CD4-positive, alpha-beta T cell treated with Interleukin-15 for 4 hours (primary cell): ENCODE measurements around the gene CLSTN2.

Experiments used
- DNase-seq: peaks from one replicate; pipeline ENCODE4 v3.0.0-alpha.2; 2020; ENCODE audit warnings: low spot score

Gene CLSTN2

DNA sequence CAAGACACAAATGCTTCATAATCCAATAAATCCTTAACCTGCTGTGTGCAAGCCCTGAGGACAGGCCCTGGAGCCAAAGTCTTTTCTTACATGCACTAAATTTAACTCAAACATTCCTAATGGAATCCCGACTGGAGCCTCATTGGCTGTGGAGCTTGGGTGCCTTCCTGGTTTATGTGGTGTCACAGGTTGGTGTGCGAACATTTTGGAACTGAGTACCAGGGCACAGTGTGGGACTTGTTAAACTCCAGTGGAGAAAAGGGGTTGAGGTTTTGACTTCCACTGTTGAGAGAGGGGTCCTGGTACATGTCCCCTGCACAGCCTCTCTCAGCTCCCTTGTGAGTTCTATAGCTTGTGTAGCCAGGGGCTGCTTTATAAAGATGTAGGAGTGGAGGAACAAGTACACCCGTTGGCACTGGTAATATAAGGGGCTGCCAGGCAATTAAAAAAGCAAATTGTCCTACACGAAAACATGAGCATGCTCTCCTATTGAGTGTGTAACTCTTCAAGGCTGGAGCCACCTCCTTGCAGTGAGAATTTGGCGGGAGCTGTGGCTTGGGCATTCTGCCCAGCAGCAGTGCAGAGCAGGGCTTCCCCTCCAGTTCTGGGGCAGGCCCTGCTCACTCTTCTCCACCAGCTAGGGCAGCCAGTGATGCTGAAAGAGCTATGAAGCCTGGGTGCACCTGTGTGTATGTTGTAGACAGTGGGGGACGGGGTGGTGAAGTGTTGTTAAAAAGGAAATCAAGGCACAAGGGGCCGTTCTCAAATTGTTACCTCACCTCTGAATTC, 218.1 kb downstream of the CLSTN2 start:
- no peak for DNase-seq

GRCh38 chr3:140153736-140154135, 218.8 kb downstream of the CLSTN2 start:
- no peak for DNase-seq

GRCh38 chr3:140157161-140157560, 222.2 kb downstream of the CLSTN2 start:
- no peak for DNase-seq

DNA sequence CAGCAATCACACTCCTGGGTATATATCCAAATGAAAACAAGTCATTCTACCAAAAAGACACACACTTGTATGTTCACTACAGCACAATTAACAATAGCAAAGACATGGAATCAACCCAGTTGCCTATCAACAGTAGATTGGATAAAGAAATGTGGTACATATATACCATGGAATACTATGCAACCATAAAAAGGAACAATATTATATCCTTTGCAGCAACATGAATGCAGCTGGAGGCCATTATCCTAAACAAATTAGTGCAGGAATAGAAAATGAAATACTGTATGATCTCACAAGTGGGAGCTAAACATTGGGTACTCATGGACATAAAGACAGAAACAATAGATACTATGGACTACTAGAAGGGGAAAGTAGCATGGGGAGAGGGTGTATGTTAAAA, 224.7 kb downstream of the CLSTN2 start:
- DNase-seq = no peak

GRCh38 chr3:140160553-140160952, 225.6 kb downstream of the CLSTN2 start:
- DNase-seq = no peak

DNA sequence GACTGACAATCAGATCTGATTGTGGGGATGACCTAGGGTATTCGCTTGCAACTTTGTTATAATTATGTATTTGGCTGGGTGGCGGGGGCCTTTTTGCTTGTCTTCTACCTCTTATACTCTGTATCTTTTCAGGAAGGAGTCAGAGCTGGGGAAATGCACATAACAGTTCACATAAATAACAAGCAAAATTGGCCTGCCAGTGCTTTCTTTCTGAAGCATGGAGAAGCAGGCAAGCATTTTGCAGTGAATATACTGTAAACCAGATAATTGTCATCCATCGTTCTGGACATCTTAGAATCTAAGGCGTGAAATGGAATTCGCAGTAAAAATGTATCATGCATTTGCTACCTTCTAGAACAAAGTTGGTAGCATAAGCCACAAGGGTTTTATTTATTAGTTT, 227.6 kb downstream of the CLSTN2 start:
- DNase-seq = no peak

DNA sequence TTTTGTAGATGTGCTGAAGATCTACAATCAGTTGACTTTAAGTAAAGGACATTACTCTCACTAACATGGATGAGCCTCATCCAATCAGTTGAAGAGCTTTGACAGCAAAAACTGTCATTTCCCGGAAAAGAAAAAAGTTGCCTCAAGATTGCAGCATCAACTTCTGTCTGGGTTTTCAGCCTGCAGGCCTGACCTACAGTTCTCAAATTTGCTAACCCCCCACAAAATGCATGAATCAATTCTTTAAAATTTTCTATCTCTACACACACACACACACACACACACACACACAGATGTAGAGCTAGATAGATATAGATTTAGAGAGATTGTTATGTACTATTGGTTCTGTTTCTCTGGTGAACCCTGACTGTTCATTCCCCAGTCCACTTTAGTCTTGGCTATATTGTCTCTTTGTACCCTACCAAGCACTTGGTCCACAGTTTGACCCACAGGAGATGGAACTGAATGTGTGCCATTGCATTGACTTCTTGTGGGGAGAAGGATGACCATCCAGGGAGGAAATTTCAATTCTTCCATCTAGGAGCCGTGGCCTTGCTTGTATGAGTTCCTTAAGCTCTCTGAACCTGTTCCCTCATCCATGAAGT, 228.3 kb downstream of the CLSTN2 start:
- DNase-seq = no peak

DNA sequence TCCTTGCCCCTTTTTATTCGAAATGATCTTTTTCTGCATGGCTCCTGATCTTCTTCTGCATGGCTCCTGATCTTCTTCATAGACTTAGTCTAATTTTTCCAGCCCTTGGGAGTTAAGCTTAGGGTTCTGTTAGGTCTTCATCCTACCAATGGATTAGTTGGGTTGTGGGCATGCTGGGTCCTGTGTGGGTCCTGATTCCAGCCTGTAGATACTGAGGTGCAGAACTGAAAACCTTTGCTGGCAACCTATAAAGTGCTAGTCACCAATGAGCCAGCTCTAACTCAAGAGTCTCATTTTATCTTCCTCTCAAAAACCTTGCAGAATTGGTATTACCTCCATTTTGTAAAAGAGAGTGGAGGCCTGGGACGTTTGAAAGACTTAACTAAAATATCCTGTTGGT, 229.2 kb downstream of the CLSTN2 start:
- no peak for DNase-seq

GRCh38 chr3:140164922-140165590, 230.1 kb downstream of the CLSTN2 start:
- DNase-seq = no peak

GRCh38 chr3:140165781-140166180, 230.8 kb downstream of the CLSTN2 start:
- no peak for DNase-seq

GRCh38 chr3:140166861-140167599, 232.0 kb downstream of the CLSTN2 start:
- no peak for DNase-seq

GRCh38 chr3:140167600-140168281, 232.8 kb downstream of the CLSTN2 start:
- no peak for DNase-seq

DNA sequence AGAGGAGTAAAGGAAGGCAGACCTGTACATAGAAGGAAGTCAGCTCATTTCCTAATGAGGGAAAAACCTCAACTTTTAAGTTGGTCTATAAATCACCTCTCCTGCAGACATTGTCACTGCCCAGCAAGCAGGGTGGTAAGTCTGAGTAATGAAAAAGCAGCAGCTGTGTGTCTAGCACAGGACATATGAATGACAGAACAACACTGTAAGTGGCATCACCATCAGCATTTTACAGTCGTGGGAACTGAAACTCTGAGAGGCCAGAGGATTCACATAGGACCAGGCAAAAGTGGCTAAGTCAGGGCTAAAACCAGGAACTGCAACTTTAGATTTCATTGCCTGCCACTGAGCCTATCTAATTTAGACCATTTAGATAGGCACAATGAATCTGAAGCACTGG, 235.6 kb downstream of the CLSTN2 start:
- no peak for DNase-seq

GRCh38 chr3:140176526-140176925, 241.5 kb downstream of the CLSTN2 start:
- DNase-seq = no peak

GRCh38 chr3:140177943-140178342, 243.0 kb downstream of the CLSTN2 start:
- DNase-seq = no peak

DNA sequence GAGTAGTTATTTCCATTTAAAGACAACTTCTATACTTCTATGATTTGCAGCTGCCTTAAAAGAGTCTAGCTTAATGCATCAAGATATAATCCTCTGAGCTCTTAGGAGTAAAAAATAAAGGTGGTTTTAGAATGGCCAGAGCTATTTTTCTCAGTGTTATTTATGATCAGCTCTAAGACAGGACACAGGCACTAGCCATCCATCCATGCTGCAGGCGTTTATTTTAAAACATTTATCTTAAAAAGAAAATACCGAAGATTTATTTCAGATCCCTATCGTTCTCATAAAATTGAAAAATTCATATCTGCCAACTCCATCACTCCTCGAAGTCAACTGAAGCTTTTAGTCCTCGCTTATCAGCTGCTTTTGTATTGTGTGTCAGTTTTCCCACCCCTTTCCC, 243.5 kb downstream of the CLSTN2 start:
- DNase-seq = no peak

DNA sequence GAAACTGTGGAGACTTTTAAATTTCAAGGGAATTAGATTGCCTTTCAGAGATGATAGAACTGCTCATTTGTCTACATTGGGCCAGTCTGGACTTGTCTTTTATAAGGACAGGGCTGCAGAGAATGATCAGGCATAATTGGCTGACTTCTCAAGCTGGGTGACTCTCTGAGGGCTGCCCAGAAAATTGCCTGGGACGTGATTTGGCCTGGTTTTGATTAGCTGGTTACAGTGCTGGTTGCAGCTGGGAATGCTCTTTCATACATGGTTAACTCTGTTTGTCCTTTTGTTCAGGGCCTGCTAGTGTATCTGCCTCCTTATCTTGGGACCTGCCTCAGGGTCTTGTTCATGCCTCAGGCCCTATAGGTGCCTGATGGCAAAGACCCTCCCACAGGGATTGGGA, 245.6 kb downstream of the CLSTN2 start:
- no peak for DNase-seq

- DNase-seq = no peak
Measured at GRCh38 chr3:140185375-140185774, 250.4 kb downstream of the CLSTN2 start.

GRCh38 chr3:140186421-140186920, 251.5 kb downstream of the CLSTN2 start:
- no peak for DNase-seq

DNA sequence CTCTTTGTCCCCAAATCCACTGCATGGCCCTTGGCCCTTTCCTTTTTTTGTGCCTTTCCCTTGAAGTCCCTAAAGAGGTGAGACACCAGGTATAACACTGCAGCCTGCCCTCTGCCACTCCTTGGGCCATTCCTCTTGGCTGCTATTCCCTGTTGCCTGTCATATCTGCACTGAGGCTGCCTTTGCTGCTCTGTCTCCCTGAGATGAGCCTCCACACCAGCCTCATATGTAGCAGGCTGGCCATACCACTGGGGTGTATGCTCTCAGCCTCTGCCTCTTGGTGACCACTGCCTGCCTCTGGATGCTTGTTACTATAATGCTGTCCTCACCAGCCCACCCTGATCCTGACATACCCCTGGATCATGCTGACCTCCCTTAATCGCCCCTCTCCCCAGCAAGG, 252.0 kb downstream of the CLSTN2 start:
- DNase-seq = no peak

- no peak for DNase-seq
Measured at GRCh38 chr3:140187656-140188221, 252.8 kb downstream of the CLSTN2 start.
